GM12874 (cell line): Measurements from ENCODE around the gene CFLAR.

Experiments used
- TF ChIP-seq, protein P1 (sequence below): IDR thresholded peaks from 2 replicates; pipeline ENCODE4 v1.5.1; 2011; ENCODE audit warnings: low read depth, mild to moderate bottlenecking, control low read depth, low read length, moderate library complexity; ENCODE audit not compliant: insufficient read depth

The CFLAR gene

DNA sequence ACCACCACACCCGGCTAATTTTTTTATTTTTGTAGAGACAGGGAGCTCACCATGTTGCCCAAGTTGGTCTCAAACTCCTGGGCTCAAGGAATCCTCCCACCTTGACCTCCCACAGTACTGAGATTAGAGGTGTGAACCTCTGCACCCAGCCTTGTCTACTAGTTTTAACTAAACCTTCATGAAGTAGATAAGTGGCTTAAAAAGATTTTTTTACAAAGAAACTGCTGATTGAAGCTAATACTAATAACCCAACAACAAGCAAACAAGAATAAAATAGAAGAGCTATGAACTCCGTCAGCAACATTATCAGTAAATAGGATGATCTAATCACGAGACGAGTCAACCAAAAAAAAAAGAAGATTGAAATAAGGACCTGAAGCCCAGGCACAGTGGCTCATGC lies 25.4 kb upstream of the CFLAR start:
- TF ChIP-seq, protein P1, sequence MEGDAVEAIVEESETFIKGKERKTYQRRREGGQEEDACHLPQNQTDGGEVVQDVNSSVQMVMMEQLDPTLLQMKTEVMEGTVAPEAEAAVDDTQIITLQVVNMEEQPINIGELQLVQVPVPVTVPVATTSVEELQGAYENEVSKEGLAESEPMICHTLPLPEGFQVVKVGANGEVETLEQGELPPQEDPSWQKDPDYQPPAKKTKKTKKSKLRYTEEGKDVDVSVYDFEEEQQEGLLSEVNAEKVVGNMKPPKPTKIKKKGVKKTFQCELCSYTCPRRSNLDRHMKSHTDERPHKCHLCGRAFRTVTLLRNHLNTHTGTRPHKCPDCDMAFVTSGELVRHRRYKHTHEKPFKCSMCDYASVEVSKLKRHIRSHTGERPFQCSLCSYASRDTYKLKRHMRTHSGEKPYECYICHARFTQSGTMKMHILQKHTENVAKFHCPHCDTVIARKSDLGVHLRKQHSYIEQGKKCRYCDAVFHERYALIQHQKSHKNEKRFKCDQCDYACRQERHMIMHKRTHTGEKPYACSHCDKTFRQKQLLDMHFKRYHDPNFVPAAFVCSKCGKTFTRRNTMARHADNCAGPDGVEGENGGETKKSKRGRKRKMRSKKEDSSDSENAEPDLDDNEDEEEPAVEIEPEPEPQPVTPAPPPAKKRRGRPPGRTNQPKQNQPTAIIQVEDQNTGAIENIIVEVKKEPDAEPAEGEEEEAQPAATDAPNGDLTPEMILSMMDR = no peak

DNA sequence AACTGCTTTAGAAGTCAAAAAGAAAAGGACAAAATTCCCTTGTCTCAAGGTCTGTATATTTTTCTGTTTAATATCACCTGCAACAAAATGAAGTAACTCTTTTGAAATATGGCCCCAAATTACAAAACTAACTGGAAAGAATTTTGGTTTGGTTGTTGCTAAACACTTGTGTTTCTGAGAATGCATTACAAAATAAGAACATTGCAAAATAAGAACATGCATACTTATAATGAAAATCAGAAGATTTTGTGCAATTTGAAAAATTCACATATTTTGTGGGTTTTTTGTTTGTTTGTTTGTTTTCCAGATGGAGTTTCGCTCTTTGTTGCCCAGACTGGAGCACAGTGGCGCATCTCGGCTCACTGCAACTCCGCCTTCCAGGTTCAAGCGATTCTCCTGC lies 22.4 kb upstream of the CFLAR start:
- TF ChIP-seq, protein P1 = no peak

DNA sequence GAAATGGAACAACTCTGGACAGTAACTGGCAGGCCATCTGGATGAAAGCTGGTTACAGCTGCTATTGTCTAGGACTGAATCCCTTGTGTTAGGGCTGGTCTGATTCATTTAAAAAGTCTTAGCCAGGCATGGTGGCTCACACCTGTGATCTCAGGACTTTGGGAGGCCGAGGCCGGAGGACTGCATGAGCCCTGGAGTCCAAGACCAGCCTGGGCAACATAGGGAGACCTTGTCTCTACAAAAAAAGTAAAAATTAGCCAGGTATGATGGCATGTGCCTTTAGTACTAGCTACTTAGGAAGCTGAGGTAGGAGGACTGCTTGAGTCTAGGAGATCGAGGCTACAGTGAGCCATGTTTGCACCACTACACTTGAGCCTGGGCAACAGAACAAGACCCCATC lies 15.5 kb upstream of the CFLAR start:
- TF ChIP-seq, protein P1 = no peak

DNA sequence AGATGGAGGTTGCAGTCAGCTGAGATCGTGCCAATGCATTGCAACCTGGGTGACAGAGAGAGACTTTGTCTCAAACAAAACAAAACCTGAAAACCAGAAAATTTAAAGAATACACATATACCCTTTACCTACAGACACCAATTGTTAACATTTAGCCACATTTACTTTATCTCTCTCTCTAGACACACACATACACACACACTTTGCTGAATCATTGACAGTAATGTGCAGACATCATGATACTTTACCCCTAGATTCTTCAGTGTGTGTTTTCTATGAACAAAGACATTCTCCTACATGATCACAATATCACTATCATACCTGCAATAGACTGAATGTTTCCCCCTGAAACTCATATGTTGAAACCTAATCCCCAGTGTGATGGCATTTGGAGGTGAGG lies 10.2 kb upstream of the CFLAR start:
- TF ChIP-seq, protein P1 = no peak

DNA sequence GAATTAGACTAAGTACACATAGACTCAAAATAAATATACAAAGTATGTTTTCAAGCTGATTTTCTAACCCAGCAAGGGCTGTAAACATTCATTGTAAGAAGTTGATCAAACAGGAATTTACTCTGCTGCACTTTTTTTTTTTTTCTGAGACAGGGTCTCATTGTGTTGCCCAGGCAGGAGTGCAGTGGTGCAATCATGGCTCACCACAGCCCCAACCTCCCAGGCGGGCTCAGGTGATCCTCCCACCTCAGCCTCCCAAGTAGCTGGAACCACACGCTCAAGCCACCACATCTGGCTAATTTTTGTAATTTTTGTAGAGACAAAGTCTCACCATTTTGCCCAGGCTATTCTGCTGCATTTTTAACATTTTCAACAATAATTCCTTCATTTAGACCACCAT lies 8.3 kb upstream of the CFLAR start:
- TF ChIP-seq, protein P1 = no peak

DNA sequence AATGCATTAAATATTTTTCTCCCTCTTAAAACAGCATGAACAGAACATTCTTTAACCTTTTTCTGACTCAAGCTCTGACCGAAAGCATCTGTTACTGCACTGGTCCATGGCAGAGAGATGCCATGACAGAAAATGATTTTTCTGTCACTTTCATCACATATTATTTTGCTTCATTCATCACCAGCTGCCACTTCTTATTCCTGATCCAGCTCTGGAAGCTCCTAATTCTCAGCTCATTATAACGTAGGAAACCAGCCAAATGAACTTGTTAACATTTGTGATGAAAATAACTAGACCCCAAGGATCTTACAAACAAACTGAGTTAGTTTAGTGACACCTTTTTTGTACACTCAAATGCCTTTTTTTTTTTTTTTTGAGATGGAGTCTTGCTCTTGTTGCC lies 7.6 kb upstream of the CFLAR start:
- TF ChIP-seq, protein P1 = no peak

DNA sequence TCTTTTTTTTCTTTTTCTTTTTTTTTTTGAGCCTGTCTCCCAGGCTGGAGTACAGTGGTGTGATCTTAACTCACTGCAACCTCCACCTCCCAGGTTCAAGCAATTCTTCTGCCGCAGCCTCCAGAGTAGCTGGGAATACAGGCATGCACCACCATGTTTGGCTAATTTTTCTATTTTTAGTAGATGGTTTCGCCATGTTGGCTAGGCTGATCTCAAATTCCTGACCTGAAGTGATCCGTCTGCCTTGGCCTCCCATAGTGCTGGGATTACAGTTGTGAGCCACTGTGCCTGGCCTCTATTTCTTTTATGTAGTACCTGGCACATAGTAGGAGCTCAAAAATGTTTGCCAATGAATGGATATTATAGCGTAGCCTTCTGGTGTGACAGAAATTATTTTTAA lies 6.8 kb upstream of the CFLAR start:
- TF ChIP-seq, protein P1 = no peak

DNA sequence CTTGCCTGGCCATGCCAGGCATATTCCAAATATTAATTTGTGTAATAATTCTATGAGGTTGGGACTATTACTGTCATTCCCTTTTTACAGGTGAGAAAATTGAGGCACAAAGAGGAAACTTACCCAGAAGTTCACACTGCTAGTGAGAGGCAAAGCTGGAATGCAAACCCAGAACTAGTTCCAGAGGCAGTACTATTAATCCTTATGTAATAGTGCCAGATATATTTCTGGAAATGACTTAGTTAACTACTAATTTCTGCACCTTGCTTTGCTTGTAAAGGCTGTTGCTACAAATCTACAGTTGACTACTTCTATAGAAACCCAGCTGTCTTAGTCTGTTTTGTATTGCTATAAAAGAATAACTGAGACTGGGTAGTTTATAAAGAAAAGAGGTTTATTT lies 5.3 kb upstream of the CFLAR start:
- TF ChIP-seq, protein P1 = no peak
